ENCODE results near the gene EXOSC7.

DNA sequence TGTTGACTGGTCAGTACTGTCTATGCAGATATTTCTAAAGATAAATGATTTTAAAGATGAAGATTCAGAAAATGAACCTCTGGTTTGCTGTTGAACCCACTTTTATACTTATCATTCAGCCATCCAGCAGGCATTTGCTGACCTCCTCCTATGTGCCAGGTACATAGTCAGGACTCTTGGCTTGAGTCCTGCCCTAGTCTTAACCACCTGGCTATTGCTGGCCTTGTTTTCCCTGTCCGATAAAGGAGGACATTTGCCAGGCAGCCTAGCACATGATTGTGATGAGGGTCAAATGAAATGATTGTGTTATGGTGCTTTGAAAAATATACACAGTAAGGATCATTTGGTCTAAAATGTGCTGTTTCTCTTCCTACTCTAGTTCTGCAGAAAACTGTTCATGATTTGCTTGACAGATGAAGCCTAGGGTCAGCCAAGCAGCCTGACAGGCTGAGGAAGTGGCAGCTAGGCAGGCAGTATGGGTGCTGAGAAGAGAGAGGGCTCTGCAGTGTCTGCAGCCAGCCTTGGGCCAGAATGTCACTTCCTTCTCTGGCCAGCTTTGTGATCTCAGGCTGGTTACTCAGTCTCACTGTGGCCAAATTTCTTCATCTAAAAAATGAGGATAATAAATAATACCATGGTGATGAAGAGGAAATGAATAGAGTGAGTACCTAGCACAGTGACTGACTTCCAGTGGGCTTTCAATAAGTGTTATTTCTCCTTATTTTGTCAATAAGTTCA, 13.8 kb downstream of the EXOSC7 start:
- peak in 1 of 2 donors; percentile 17 for TF ChIP-seq POLR2A (IDR thresholded peaks at IDR 0.05)
- TF ChIP-seq, protein P1, sequence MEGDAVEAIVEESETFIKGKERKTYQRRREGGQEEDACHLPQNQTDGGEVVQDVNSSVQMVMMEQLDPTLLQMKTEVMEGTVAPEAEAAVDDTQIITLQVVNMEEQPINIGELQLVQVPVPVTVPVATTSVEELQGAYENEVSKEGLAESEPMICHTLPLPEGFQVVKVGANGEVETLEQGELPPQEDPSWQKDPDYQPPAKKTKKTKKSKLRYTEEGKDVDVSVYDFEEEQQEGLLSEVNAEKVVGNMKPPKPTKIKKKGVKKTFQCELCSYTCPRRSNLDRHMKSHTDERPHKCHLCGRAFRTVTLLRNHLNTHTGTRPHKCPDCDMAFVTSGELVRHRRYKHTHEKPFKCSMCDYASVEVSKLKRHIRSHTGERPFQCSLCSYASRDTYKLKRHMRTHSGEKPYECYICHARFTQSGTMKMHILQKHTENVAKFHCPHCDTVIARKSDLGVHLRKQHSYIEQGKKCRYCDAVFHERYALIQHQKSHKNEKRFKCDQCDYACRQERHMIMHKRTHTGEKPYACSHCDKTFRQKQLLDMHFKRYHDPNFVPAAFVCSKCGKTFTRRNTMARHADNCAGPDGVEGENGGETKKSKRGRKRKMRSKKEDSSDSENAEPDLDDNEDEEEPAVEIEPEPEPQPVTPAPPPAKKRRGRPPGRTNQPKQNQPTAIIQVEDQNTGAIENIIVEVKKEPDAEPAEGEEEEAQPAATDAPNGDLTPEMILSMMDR (IDR thresholded peaks at IDR 0.05): no peak

All from adrenal gland (tissue), 5 donors.